Medulla oblongata (tissue), 1 donor: ENCODE measurements around the gene METTL8.
"Not testable (repeated sequence)": the region's sequence is repeated elsewhere in the genome, so short reads cannot be mapped to it uniquely, and the experiment has no call there.

Source experiments
- DNase-seq: peaks from one replicate; pipeline ENCODE4 v3.0.0-alpha.2; 2015; ENCODE audit errors: extremely low spot score

The METTL8 gene

GRCh38 chr2:171345971-171346722 is 87.6 kb downstream of the METTL8 start:
- no peak for DNase-seq

GRCh38 chr2:171344182-171344581 is 89.6 kb downstream of the METTL8 start:
- no peak for DNase-seq

GRCh38 chr2:171342067-171342413 is 91.8 kb downstream of the METTL8 start:
- no peak for DNase-seq

DNA sequence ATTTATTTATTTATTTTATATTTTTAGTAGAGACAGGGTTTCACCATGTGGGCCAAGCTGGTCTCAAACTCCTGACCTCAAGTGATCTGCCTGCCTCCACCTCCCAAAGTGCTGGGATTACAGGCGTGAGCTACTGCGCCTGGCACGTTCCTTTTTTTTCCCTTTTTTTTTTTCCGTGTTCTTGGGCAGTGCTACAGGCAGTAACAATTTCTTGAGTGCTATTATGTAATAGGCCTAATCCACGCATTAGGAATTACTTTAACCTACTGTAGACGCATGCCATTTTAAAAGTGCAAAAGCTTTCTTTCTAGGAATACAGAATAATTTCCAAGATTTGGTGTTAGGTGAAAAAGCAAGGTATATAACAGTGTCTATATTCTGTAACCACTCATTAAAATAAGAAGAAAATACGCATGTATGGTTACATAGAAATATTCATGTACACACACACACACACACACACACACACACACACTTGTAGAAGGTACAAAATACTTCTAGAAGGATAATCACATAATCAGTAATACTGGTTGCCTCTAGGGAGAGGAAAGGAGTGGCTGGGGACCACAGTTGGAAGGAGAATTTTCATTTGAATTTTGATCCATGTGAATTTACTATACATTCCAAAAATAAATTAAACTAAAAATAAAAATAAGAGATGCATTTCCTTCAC is 92.3 kb downstream of the METTL8 start:
- DNase-seq: no peak

GRCh38 chr2:171334946-171335345 is 98.8 kb downstream of the METTL8 start:
- no peak for DNase-seq

DNA sequence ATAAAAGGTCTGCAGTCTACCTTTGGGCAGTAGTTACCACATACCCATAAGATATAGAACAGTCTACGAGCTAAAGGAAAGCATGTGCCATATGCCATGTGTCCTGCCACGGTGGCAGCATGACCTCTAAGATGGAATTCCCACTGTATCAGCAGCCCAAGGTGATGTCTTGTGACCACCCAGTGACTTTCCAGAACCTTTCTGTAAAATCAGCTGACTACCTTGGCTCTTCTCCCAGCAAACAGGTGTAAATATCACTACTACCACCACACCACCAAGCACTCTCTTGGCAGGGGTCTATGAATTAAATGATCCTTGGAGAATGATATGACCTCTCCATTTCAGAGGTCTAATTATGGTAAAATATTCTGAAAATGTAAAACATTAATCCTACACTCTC is 99.6 kb downstream of the METTL8 start:
- DNase-seq: no peak

- no peak for DNase-seq
Measured at GRCh38 chr2:171330155-171330956, 103.4 kb downstream of the METTL8 start.

DNA sequence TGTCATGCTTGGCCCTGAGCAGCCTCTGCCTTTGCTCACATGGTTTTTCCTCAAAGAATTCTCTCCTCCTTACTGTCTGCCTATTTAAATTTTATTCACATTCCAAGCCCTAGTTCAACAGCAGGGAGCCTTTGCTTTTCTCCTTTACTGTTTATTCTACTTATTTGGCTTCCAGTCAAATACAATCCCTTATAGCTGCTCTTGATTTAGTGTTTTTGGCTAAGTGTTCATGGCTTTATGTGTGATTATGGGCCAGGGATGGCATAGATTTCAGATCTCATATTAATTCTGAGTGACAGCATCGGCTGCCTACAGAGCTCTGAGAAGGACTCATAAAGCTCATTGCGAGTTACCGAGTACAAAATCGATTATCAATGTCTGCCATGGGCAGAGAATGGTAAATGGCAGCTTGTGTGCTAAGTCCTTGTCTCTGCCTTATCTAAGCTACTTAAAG is 106.7 kb downstream of the METTL8 start:
- no peak for DNase-seq

GRCh38 chr2:171325886-171326585 is 107.8 kb downstream of the METTL8 start:
- no peak for DNase-seq

DNA sequence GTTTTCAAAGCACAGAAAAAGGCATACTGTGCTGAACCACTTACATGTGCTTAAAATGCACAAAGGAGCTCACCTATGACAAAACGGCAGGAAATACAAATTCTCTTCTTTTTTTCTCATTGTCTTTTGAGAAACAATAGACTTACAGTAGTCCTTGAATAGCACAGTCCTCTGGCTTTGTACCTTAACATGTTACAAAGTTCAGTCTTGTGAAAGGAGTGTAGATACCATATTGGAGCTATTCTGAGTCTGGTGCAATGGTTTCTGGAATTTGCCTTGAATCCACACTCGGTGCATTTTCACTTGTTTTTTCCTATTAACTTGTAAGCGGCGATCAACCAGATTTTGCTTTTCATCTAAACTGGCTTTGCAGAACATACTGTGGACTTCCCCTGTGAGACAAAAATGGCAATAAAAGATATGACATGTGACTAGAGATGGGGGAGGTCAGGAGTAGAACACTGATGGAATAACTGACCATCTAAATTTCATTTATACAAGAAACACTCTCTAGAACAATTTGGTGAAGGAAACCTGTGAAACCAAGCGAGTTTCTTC is 109.7 kb downstream of the METTL8 start:
- no peak for DNase-seq

DNA sequence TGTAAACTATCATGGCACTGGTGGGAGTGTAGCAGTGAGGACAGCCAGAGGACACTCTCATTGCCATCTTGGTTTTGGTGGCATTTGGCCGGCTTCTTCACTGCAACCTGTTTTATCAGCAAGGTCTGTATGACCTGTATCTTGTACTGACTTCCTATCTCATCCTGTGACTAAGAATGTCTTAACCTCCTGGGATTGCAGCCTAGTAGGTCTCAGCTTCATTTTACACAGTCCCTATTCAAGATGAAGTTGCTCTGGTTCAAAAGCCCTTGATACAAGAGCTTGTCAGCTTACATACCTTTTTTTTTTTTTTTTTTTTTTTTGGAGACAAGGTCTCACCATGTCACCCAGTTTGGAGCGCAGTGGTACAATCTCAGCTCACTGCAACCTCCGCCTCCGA is 110.9 kb downstream of the METTL8 start:
- DNase-seq: no peak

GRCh38 chr2:171320731-171321130 is 113.1 kb downstream of the METTL8 start:
- no peak for DNase-seq

DNA sequence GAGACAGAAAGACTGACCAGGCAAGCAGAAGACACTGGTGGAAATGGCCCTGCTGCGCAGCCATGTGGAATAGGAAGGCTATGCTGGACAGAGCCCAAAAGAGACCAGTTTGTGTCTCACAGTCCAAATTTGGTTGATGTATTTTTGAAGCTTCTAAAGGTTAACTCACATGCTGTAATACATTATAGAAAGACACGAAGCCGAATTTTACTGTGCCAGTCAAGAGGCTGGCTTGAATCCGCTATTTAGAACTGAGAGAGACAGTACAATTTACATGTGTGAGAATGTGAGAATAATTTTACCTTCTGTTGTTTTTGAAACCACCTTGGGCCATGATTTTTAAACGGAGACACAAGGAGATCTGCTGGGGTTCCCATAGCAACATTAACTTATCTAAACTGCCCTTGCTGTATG is 113.6 kb downstream of the METTL8 start:
- DNase-seq: no peak

- peak; percentile 39 for DNase-seq
Measured at GRCh38 chr2:171319164-171319810, 114.5 kb downstream of the METTL8 start.

DNA sequence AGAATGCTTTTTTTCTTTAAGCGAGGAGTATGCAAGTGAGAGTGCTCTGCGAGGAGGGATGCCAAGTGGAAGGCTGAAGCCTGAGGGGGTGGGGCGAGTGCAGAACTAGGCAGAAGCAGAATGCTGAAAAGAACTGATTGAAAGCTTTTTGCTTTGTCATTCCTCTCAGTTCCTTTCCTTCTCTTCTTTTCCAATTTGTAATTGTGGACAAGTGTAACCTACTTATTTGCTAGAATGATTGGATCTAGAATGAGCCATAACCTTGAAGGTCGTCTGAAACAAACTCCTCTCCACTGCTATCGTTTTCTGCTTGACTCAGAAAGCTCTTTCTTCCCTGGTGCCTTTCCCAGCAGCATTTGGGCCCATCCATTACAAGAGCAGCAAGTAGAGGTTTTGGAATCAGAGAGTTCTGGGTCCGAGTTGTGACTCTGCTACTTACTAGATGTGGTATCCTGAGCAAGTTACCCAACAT is 115.3 kb downstream of the METTL8 start:
- DNase-seq: peak; percentile 85

DNA sequence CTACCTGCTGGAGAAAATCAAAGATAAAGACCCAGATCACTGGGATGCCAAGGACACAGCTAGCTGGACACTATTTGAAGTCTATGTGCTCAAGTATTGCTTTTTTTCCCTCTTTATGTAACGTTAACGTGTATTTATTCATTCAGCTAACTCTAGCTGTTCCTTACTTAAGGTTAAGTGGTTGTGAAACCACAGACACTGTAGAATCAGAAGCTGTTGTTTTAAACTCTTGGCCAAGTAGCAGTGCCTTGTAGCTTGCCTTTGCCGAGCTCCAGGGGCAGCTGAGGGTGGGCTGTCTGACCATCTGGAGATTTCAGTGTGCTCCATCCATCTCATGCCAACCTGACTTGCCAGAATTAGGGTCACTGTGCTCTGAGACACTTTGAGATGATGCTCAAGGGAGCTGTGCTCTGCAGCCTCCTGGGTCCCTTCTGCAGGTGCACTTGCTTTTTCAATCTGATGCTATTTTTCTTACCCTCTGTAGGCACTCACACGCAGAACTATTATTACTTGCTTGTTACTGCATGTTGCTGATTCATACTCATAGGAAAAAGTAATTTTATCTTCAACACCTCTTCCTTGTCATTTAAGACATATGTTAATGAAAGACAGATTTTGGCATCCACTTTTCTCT is 116.2 kb downstream of the METTL8 start:
- DNase-seq: no peak

GRCh38 chr2:171316755-171317337 is 116.9 kb downstream of the METTL8 start:
- DNase-seq: no peak

DNA sequence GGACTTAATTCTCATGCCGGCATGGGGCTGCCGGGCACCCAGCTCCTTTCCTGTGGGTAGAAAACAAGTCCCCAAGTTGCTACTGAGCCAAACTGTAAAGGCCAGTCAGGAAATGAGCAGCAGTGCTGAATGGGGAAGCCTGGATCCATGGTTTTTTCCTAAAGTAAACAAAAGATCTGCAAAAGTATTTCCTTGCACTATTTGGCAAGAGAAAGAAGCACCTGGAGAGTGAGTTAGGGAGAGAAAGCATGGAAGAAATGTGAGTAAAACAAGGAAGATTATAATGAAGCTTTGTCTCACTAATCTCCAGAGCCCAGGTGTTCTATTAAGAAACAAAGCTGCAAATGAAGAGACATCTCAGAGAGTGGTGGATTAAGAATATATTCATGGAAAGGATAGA is 117.6 kb downstream of the METTL8 start:
- DNase-seq: no peak

- DNase-seq: no peak
Measured at GRCh38 chr2:171315781-171316180, 118.0 kb downstream of the METTL8 start.

- DNase-seq: not testable (repeated sequence)
Measured at GRCh38 chr2:171312182-171312581, 121.6 kb downstream of the METTL8 start.
